GM19351 (cell line): ENCODE data around the gene NUMB.
"Not testable (repeated sequence)": the region's sequence is repeated elsewhere in the genome, so short reads cannot be mapped to it uniquely, and the experiment has no call there.

Experiments
- ATAC-seq: cut with Tn5 transposase; IDR thresholded peaks from one replicate; pipeline ENCODE4 v1.9.1; 2021; ENCODE audit warnings: mild to moderate bottlenecking, moderate library complexity; ENCODE audit not compliant: unreplicated experiment

The NUMB gene

GRCh38 chr14:73365727-73366126 is 92.6 kb downstream of the NUMB start:
- no peak for ATAC-seq

GRCh38 chr14:73364559-73364958 is 93.8 kb downstream of the NUMB start:
- no peak for ATAC-seq

GRCh38 chr14:73359445-73359844 is 98.9 kb downstream of the NUMB start:
- ATAC-seq = no peak

GRCh38 chr14:73358187-73358586 is 100.2 kb downstream of the NUMB start:
- no peak for ATAC-seq

GRCh38 chr14:73349091-73349490 is 109.3 kb downstream of the NUMB start:
- not testable (repeated sequence) for ATAC-seq

GRCh38 chr14:73344319-73344718 is 114.0 kb downstream of the NUMB start:
- no peak for ATAC-seq

GRCh38 chr14:73342670-73343069 is 115.7 kb downstream of the NUMB start:
- no peak for ATAC-seq

- no peak for ATAC-seq
These were observed 118.3 kb downstream of the NUMB start for GRCh38 chr14:73339846-73340595.

- ATAC-seq = no peak
These were observed 119.1 kb downstream of the NUMB start for GRCh38 chr14:73339206-73339605.

- no peak for ATAC-seq
These were observed 119.8 kb downstream of the NUMB start for GRCh38 chr14:73338551-73338950.

GRCh38 chr14:73333031-73333430 is 125.3 kb downstream of the NUMB start:
- ATAC-seq = no peak

GRCh38 chr14:73325630-73326299 is 132.6 kb downstream of the NUMB start:
- ATAC-seq = no peak

GRCh38 chr14:73325063-73325462 is 133.3 kb downstream of the NUMB start:
- ATAC-seq = no peak

GRCh38 chr14:73324533-73324932 is 133.8 kb downstream of the NUMB start:
- ATAC-seq = no peak

GRCh38 chr14:73323896-73324399 is 134.4 kb downstream of the NUMB start:
- no peak for ATAC-seq

GRCh38 chr14:73313151-73313550 is 145.2 kb downstream of the NUMB start:
- no peak for ATAC-seq

GRCh38 chr14:73312687-73313086 is 145.7 kb downstream of the NUMB start:
- ATAC-seq = no peak

GRCh38 chr14:73311708-73312030 is 146.7 kb downstream of the NUMB start:
- ATAC-seq = no peak

GRCh38 chr14:73309207-73309606 is 149.1 kb downstream of the NUMB start:
- ATAC-seq = not testable (repeated sequence)

- no peak for ATAC-seq
These were observed 151.1 kb downstream of the NUMB start for GRCh38 chr14:73307261-73307660.

GRCh38 chr14:73305499-73305898 is 152.8 kb downstream of the NUMB start:
- no peak for ATAC-seq

- no peak for ATAC-seq
These were observed 163.0 kb downstream of the NUMB start for GRCh38 chr14:73295198-73295796.
